NCI-H2107 treated with DMSO at 0.1 percent for 48 hours (cell line): Measurements from ENCODE around the gene STEAP2.
A peak's percentile ranks its signal among the peaks of the same experiment; 100 is the strongest.
"Not testable (repeated sequence)": the region's sequence is repeated elsewhere in the genome, so short reads cannot be mapped to it uniquely, and the experiment has no call there.

Source experiments
- DNase-seq: peaks from one replicate; lab custom pipeline; 2025; ENCODE audit not compliant: unreplicated experiment; lab: John Stamatoyannopoulos, UW

The STEAP2 gene

GRCh38 chr7:90232430-90232829, 20.9 kb downstream of the STEAP2 start:
- DNase-seq: no peak

GRCh38 chr7:90233569-90233968, 22.0 kb downstream of the STEAP2 start:
- DNase-seq: no peak

- no peak for DNase-seq
These were observed 25.3 kb downstream of the STEAP2 start for GRCh38 chr7:90236721-90237289.

GRCh38 chr7:90238022-90238421, 26.5 kb downstream of the STEAP2 start:
- DNase-seq: no peak

- DNase-seq: no peak
These were observed 27.0 kb downstream of the STEAP2 start for GRCh38 chr7:90238583-90238982.

GRCh38 chr7:90239050-90239449, 27.5 kb downstream of the STEAP2 start:
- no peak for DNase-seq

- no peak for DNase-seq
These were observed 28.2 kb downstream of the STEAP2 start for GRCh38 chr7:90239625-90240228.

- DNase-seq: no peak
These were observed 31.0 kb downstream of the STEAP2 start for GRCh38 chr7:90242369-90243168.

GRCh38 chr7:90243556-90243955, 32.0 kb downstream of the STEAP2 start:
- DNase-seq: no peak

- no peak for DNase-seq
These were observed 33.0 kb downstream of the STEAP2 start for GRCh38 chr7:90244565-90244908.

GRCh38 chr7:90244909-90245851, 33.6 kb downstream of the STEAP2 start, which contains the start of gene CFAP69:
CFAP69 (plus strand) TSS chr7:90245174; CDS start chr7:90245425, 251 bp downstream.
- DNase-seq: peak; percentile 12

- DNase-seq: no peak
These were observed 34.6 kb downstream of the STEAP2 start for GRCh38 chr7:90246171-90246570.

- no peak for DNase-seq
These were observed 37.2 kb downstream of the STEAP2 start for GRCh38 chr7:90248706-90249105.

GRCh38 chr7:90250601-90251303, 39.2 kb downstream of the STEAP2 start:
- no peak for DNase-seq

- no peak for DNase-seq
These were observed 39.7 kb downstream of the STEAP2 start for GRCh38 chr7:90251304-90251635.

- not testable (repeated sequence) for DNase-seq
These were observed 44.5 kb downstream of the STEAP2 start for GRCh38 chr7:90256011-90256410.

GRCh38 chr7:90256778-90257177, 45.2 kb downstream of the STEAP2 start:
- no peak for DNase-seq

GRCh38 chr7:90261441-90261840, 49.9 kb downstream of the STEAP2 start:
- no peak for DNase-seq

- peak; percentile 7 for DNase-seq
These were observed 50.9 kb downstream of the STEAP2 start for GRCh38 chr7:90262438-90262837.

- DNase-seq: no peak
These were observed 55.3 kb downstream of the STEAP2 start for GRCh38 chr7:90266808-90267207.
